ENCODE data around the gene ALOX5.

The ALOX5 gene

GRCh38 chr10:45444022-45444421 is 70.0 kb downstream of the ALOX5 start:
- DNase-seq, result no peak

- no peak for DNase-seq
Observed at GRCh38 chr10:45444976-45445898, 71.2 kb downstream of the ALOX5 start.

- DNase-seq, result no peak
Observed at GRCh38 chr10:45446858-45447257, 72.8 kb downstream of the ALOX5 start.

- no peak for DNase-seq
Observed at GRCh38 chr10:45447416-45447815, 73.4 kb downstream of the ALOX5 start.

GRCh38 chr10:45450866-45451265 is 76.8 kb downstream of the ALOX5 start:
- DNase-seq, result no peak

GRCh38 chr10:45451407-45451806 is 77.4 kb downstream of the ALOX5 start:
- no peak for DNase-seq

GRCh38 chr10:45452268-45452667 is 78.3 kb downstream of the ALOX5 start:
- no peak for DNase-seq

GRCh38 chr10:45452743-45453452 is 78.9 kb downstream of the ALOX5 start:
- no peak for DNase-seq

- DNase-seq, result no peak
Observed at GRCh38 chr10:45453639-45454255, 79.7 kb downstream of the ALOX5 start.

GRCh38 chr10:45454262-45454661 is 80.2 kb downstream of the ALOX5 start:
- no peak for DNase-seq

- no peak for DNase-seq
Observed at GRCh38 chr10:45454859-45455258, 80.8 kb downstream of the ALOX5 start.

GRCh38 chr10:45456233-45456632 is 82.2 kb downstream of the ALOX5 start:
- DNase-seq, result no peak

GRCh38 chr10:45456822-45457221 is 82.8 kb downstream of the ALOX5 start:
- DNase-seq, result no peak

GRCh38 chr10:45457487-45457886 is 83.5 kb downstream of the ALOX5 start:
- no peak for DNase-seq

- no peak for DNase-seq
Observed at GRCh38 chr10:45460235-45460878, 86.3 kb downstream of the ALOX5 start.

GRCh38 chr10:45461034-45461433 is 87.0 kb downstream of the ALOX5 start:
- no peak for DNase-seq

GRCh38 chr10:45463244-45464116 is 89.5 kb downstream of the ALOX5 start:
- DNase-seq, result peak; percentile 16

GRCh38 chr10:45464958-45465567 is 91.0 kb downstream of the ALOX5 start:
- peak; percentile 63 for DNase-seq

GRCh38 chr10:45466784-45467183 is 92.8 kb downstream of the ALOX5 start:
- no peak for DNase-seq

- DNase-seq, result no peak
Observed at GRCh38 chr10:45468079-45468478, 94.1 kb downstream of the ALOX5 start.

Measured in fibroblast of upper back skin (primary cell).